HepG2 (cell line): ENCODE results near the gene ERLIN1. TPM values are rescaled to one million over a fixed set of nuclear protein-coding genes. Genes with fewer than 3 reads are reported as not detected.

Experiments
- ATAC-seq: fragments of 200-7000 bp; cut with Tn5 transposase; 3 replicates; pipeline ENCODE4 v1.9.1; 2020; ENCODE audit warnings: mild to moderate bottlenecking, moderate library complexity
- BruUV-seq: library from RNA; stranded (reverse); fragments of 400-500 nt; replicated peaks from 2 replicates; lab custom pipeline; 2021; lab: Mats Ljungman, UMichigan
- CTCF ChIA-PET: fragments of 300-600 bp; formaldehyde crosslinking; extraction: SDS; loops from one replicate; lab custom pipeline; 2021; ENCODE audit warnings: low total read pairs, inconsistent platforms, low intra/inter-chr PET ratio; lab: Yijun Ruan, JAX
- POLR2A ChIA-PET: fragments of 350-600 bp; sonication (Branson Sonifier 250); formaldehyde crosslinking; loops from one replicate; lab custom pipeline; 2020; ENCODE audit warnings: antibody characterized with exemption, inconsistent platforms; lab: Yijun Ruan, JAX
- DNase-seq: peaks from one replicate; pipeline ENCODE4 v3.0.0-alpha.2; 2015; ENCODE audit warnings: low spot score
- FAIRE-seq: peaks from 3 replicates; lab custom pipeline; 2011; peaks lifted over from hg19 to GRCh38; lab: Jason Lieb, UNC
- H2AFZ ChIP-seq: one replicate; pipeline ENCODE4 v1.6.1; 2011; ENCODE audit warnings: low read length, inconsistent platforms
- H3K27ac ChIP-seq: fragments of 300-600 bp; 3 replicates; pipeline ENCODE4 v1.8.0; 2011; ENCODE audit warnings: mixed run types, mild to moderate bottlenecking, mixed read lengths, low read length, inconsistent platforms; ENCODE audit not compliant: insufficient read depth; ENCODE audit errors: extremely low read length
- H3K27me3 ChIP-seq, 2 experiments: fragments of 200-600 bp in 1 of 2; 2 replicates in 1 of 2; 3 replicates in 1 of 2; pipeline versions ENCODE4 v1.6.0 to v1.8.0; 2011; ENCODE audit warnings: low read length in 2 of 2, mild to moderate bottlenecking in 2 of 2, moderate library complexity in 2 of 2, inconsistent platforms in 1 of 2; ENCODE audit not compliant: insufficient read depth in 2 of 2, control insufficient read depth in 1 of 2
- H3K36me3 ChIP-seq, 2 experiments: fragments of 200-600 bp in 1 of 2; replicated peaks in 1 of 2; 2 replicates in 1 of 2; 3 replicates in 1 of 2; pipeline versions ENCODE4 v1.5.1 to v1.8.0; 2011; ENCODE audit warnings: low read length in 2 of 2, inconsistent platforms in 1 of 2; ENCODE audit not compliant: insufficient read depth in 2 of 2, control insufficient read depth in 1 of 2
- H3K4me1 ChIP-seq: 2 replicates; pipeline ENCODE4 v1.5.1; 2012; ENCODE audit warnings: low read length, inconsistent platforms; ENCODE audit not compliant: insufficient read depth
- H3K4me2 ChIP-seq: 2 replicates; pipeline ENCODE4 v1.6.0; 2011; ENCODE audit warnings: low read depth, low read length, inconsistent platforms
- H3K4me3 ChIP-seq, 3 experiments: fragments of 200-600 bp in 1 of 3; sonication (generic), shearing (Covaris generic) in 1 of 3; replicated peaks in 1 of 3; 2 replicates each; pipeline ENCODE4 v1.5.1; 2011 to 2016; ENCODE audit warnings: low read length in 3 of 3, inconsistent platforms in 2 of 3, low read depth in 2 of 3, mild to moderate bottlenecking in 2 of 3, control low read depth in 1 of 3, mixed read lengths in 1 of 3; ENCODE audit not compliant: insufficient read depth in 1 of 3
- H3K79me2 ChIP-seq: one replicate; pipeline ENCODE4 v1.6.1; 2011; ENCODE audit warnings: low read length, inconsistent platforms; ENCODE audit not compliant: insufficient read depth
- H3K9ac ChIP-seq: 2 replicates; pipeline ENCODE4 v1.6.0; 2011; ENCODE audit warnings: mild to moderate bottlenecking, low read depth, low read length, inconsistent platforms; ENCODE audit not compliant: insufficient read depth
- H3K9me3 ChIP-seq: 2 replicates; pipeline ENCODE4 v1.5.1; 2012; ENCODE audit warnings: mild to moderate bottlenecking, low read length
- H4K20me1 ChIP-seq: 2 replicates; pipeline ENCODE4 v1.6.0; 2011; ENCODE audit warnings: inconsistent platforms, mild to moderate bottlenecking, low read length, moderate library complexity; ENCODE audit not compliant: insufficient read depth
- FOXA3 ChIP-seq: IDR thresholded peaks from 2 replicates; pipeline ENCODE4 v1.6.1; 2016; ENCODE audit warnings: missing genetic modification reagents, missing compliant biosample characterization
- FOXP1 ChIP-seq, 2 experiments: fragments of 450-650 bp in 1 of 2; IDR thresholded peaks; 2 replicates each; pipeline ENCODE4 v1.6.1; 2017 to 2018; ENCODE audit warnings: antibody characterized with exemption in 1 of 2
- HHEX ChIP-seq: IDR thresholded peaks from 2 replicates; pipeline ENCODE4 v1.6.1; 2016; ENCODE audit warnings: control low read depth
- HMGA1 ChIP-seq: sonication (generic); formaldehyde crosslinking; conservative IDR thresholded peaks from 2 replicates; pipeline ENCODE4 v1.4.0; 2020; ENCODE audit warnings: missing genetic modification reagents
- PLSCR1 ChIP-seq: sonication (generic); formaldehyde crosslinking; IDR thresholded peaks from 2 replicates; pipeline ENCODE4 v1.5.0; 2020; ENCODE audit warnings: missing genetic modification reagents, mild to moderate bottlenecking, borderline replicate concordance
- SIN3B ChIP-seq: fragments of 150-350 bp; IDR thresholded peaks from 2 replicates; pipeline ENCODE4 v1.6.1; 2014; ENCODE audit warnings: low read length
- TBX3 ChIP-seq: fragments of 450-650 bp; IDR thresholded peaks from 2 replicates; pipeline ENCODE4 v1.6.1; 2017; ENCODE audit warnings: antibody characterized with exemption, mild to moderate bottlenecking, inconsistent platforms, borderline replicate concordance
- TFE3 ChIP-seq: IDR thresholded peaks from 2 replicates; pipeline ENCODE4 v1.6.1; 2016
- ZNF577 ChIP-seq: sonication (generic); formaldehyde crosslinking; IDR thresholded peaks from 2 replicates; pipeline ENCODE4 v1.4.0; 2020; ENCODE audit warnings: mild to moderate bottlenecking, low read depth, missing genetic modification reagents, borderline replicate concordance
- WGBS: methylation state at CpG from one replicate; pipeline ENCODE4 v1.1.6; 2017; ENCODE audit warnings: low lambda C conversion rate; 5-methylcytosine and 5-hydroxymethylcytosine counted together
- in situ Hi-C: cut with HindIII; loops from 2 replicates; pipeline ENCODE4 v1.10.0; 2017; ENCODE audit warnings: low pct_unique_long_range_greater_than_20kb; ENCODE audit not compliant: extremely low pct_ligation_motif_present
- intact Hi-C: fragments of 100-400 bp; cut with micrococcal nuclease; formaldehyde crosslinking; loops from one replicate; pipeline ENCODE4 v1.10.0; 2022; ENCODE audit not compliant: unreplicated experiment
- polyA plus RNA-seq, 8 experiments: library from polyadenylated mRNA; depleted of rRNA in 3 of 8; stranded (reverse) in 7 of 8; unstranded in 1 of 8; fragments of >200 nt; fragmentation: Illumina TruSeq in 4 of 8; extraction: Trizol in 4 of 8; gene quantifications; 2 replicates each; pipeline versions ENCODE4 v1.2.1 to v1.2.3, GENCODE V29; 2011 to 2016; ENCODE audit warnings: low read depth in 4 of 8, missing spikeins in 1 of 8, mixed read lengths in 1 of 8; ENCODE audit not compliant: insufficient read depth in 1 of 8
- total RNA-seq, 5 experiments: library from RNA; depleted of rRNA; stranded (reverse); fragments of >200 nt; fragmentation: Illumina TruSeq; extraction: Trizol; gene quantifications; 2 replicates each; pipeline ENCODE4 v1.2.3, GENCODE V29; 2016; ENCODE audit warnings: low read depth in 1 of 5

The ERLIN1 gene
- total and polyA plus RNA-seq, 2 of the 13 experiments (the other 11 are each of a cell fraction or from before 2014, with no cell fraction given): 56.8 to 69.3 TPM

- no peak for TF ChIP-seq FOXP1 (IDR thresholded peaks at IDR 0.05)
- peak; percentile 30; the same call in 1 of the 2 replicates for TF ChIP-seq FOXP1 (CRISPR knock-in tag; IDR thresholded peaks at IDR 0.05)
- 0 out of 2 replicates have a peak, but pooled peaks have one; percentile 11 for TF ChIP-seq HHEX
- no peak for TF ChIP-seq HMGA1 (CRISPR knock-in tag)
- TF ChIP-seq FOXA3 (CRISPR knock-in tag): peak; percentile 16; the same call in 1 of the 2 replicates
- peak; percentile 63; the same call in 1 of the 2 replicates for TF ChIP-seq TBX3
- no peak overlapping the region for H2AFZ ChIP-seq
- H3K79me2 ChIP-seq: peaks cover 7% of the 10 kb centered on the region
- intact Hi-C loops (no loop called here), in situ Hi-C loops (no loop called here)
- BruUV-seq: no TSS peak
- H3K36me3 ChIP-seq: peaks cover 2 to 24% of the 10 kb centered on the region in 2 experiments; a peak in 4 of 5 replicates
- H3K9ac ChIP-seq: no peak overlapping the region
- H4K20me1 ChIP-seq: peaks cover 3% of the 10 kb centered on the region; the same call in 1 of the 2 replicates
- H3K27me3 ChIP-seq: no peaks in the 10 kb centered on the region
- H3K4me2 ChIP-seq: no peak overlapping the region
- peaks cover 44% of the 10 kb centered on the region for H3K4me1 ChIP-seq
- ATAC-seq: no peak
- H3K27ac ChIP-seq: no peak overlapping the region
- DNase-seq: no peak
- H3K9me3 ChIP-seq: no peaks in the 10 kb centered on the region
- CTCF ChIA-PET: no interaction called here
- POLR2A ChIA-PET: no interaction called here
- FAIRE-seq: no peak
- WGBS: 92% methylated on average over 5 of the region's 5 CpGs
- H3K4me3 ChIP-seq: no peak overlapping the region
These were observed 18.1 kb downstream of the ERLIN1 start for GRCh38 chr10:100167553-100168312.

- Histone ChIP-seq H3K36me3 (peaks cover 2 to 25% of the 10 kb centered on the region in 2 experiments; a peak in 4 of 5 replicates), H3K9ac (no peak overlapping the region), H3K4me1 (peaks cover 45% of the 10 kb centered on the region), H3K27ac (peak overlapping the region; percentile 62), H3K4me2 (peak overlapping the region; percentile 38; the same call in 1 of the 2 replicates), H3K27me3 (no peaks in the 10 kb centered on the region), H2AFZ (no peak overlapping the region), H3K79me2 (peaks cover 18% of the 10 kb centered on the region), H4K20me1 (peaks cover 3% of the 10 kb centered on the region; the same call in 1 of the 2 replicates), H3K4me3 (no peak overlapping the region; a peak in 1 of 6 replicates), H3K9me3 (no peaks in the 10 kb centered on the region)
- FAIRE-seq (peak; percentile 47), ATAC-seq (peak; percentile 86), DNase-seq (peak; percentile 39)
- BruUV-seq: no TSS peak
- in situ Hi-C loops: no loop called here
- 22% methylated on average over 3 of the region's 3 CpGs for WGBS
- ChIA-PET CTCF (no interaction called here), POLR2A (interaction anchor here (1.3 to 1.5 kb wide), 3 partner anchors 16 to 22 kb away, joined by 3 to 4 read pairs (median 3); partner anchors contain the start of gene ERLIN1)
- intact Hi-C loops: no loop called here
- TF ChIP-seq TFE3: 0 out of 2 replicates have a peak, but pooled peaks have one; percentile 69
- no peak for TF ChIP-seq PLSCR1 (CRISPR knock-in tag)
- TF ChIP-seq ZNF577 (CRISPR knock-in tag): no peak
- no peak for TF ChIP-seq SIN3B
These were observed 21.9 kb downstream of the ERLIN1 start for GRCh38 chr10:100163704-100164621.
